GM18508 (cell line): Measurements from ENCODE around the gene PTPRN2.
"Not testable (repeated sequence)": the region's sequence is repeated elsewhere in the genome, so short reads cannot be mapped to it uniquely, and the experiment has no call there.

ENCODE experiments used
- ATAC-seq: cut with Tn5 transposase; IDR thresholded peaks from one replicate; pipeline ENCODE4 v1.9.1; 2021; ENCODE audit warnings: moderate number of reproducible peaks; ENCODE audit not compliant: insufficient read depth, unreplicated experiment

Gene PTPRN2

DNA sequence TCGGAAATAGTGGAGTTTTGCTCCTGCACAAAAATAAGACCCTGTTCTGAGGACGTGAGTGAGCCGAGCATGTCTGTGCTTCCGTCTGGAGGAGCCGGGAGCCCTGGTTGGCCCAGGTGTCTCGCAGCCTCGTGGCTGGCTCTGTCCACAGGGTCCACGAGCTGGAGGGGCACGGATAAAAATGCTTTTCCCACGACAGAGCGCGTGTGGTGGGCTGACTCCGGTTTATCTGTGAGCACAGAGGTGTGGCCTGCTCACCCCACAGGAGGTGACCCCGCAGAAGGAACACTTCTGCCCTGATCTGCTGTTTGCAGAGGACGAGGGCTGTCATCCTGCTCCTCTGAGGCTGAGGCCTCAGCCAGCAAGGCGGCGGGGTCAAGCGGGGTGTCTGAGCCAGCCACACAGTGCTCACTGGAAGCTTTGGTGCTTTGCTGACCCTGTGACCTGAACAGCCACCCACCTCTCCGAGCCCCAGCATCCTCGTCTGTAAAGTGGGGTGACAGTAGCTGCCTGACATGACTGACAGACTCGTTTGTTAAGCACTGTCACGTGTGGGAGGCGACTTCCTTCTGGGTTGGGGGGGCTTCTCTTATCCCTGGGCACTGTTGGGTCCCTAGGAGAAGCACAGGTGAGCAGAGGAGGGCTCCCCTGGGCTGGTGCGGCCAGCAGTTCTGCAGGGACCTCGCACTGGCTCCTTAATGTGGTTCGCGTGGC is 1088.3 kb downstream of the PTPRN2 start:
- no peak for ATAC-seq

DNA sequence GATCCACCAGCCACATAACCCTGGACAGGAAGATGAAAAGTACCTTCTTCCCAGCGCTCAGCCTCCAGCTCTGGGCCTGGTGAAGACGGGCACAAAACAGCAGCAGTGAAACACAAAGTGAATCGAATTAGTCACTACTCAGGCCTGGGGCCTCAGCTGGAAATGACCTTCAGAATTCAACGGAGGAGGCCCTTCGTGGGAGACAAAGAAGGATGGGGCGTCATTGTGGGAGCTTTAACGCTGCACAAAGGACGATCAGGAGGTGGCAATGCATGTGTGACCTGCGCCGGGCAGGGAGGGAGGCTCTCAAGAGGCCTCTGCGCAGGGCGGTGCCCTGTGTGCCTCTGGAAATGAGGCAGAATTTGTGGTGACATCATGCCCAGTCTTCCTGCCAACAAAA is 1089.0 kb downstream of the PTPRN2 start:
- no peak for ATAC-seq

DNA sequence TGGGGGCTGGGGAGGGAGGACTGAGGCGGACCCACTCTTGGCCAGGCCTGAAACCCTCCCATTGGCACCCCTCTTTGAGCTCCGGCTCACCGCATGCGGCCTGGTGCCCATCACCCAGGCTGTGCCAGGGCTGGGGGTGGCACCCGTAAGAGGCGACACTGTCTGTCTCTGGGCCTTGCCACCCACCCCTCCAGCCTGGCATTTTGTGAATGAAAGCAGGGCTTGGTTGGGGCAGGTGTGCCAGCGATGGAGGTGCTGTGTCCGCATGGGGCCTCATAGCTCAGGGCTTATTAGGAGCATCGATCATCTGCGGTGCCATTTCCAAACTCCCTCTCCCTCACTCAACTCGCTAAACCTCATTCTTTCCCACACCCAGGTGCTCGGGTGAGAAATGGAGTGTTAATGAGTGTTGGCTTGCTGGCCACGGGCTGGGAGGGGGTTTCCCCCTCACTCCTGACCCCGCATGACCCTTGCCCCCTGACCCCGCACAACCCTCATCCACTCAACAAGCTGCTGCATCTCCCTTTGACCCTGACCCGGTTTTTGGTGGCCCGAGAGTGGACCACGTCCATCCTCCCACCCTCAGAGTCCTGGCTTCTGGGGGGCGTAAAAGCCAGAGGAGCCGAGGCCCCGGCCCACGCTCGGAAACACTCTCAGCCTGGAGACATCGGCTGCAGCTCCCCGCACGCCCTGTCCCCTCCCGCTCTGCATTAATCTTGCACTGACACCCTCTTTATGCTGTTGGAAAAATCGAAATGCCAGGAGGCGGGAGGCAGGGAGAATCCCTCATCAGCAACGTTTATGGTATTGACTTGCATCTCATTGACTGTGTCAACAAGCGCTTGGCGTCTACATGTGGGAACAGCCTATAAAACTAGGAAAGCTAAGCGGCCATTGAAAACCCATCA is 1089.6 kb downstream of the PTPRN2 start:
- ATAC-seq, result no peak

DNA sequence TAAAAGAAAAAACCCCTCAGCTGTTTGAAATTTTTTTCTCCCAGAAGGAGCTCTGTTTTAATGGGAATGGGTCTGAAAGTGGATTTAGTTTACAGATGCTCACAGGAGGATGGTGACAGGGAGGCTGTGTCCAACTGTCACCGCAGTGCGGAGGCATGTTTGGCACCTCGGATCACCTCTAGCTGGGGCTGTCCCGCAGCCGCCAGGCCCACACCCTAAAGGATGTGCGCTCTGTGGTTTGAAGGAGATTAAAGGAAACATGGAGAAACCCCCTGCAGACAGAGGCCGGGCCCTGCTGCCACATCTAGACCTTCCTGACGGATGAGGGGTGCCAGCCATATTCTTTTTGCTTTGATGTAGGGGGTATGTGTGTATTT is 1090.3 kb downstream of the PTPRN2 start:
- ATAC-seq, result no peak

DNA sequence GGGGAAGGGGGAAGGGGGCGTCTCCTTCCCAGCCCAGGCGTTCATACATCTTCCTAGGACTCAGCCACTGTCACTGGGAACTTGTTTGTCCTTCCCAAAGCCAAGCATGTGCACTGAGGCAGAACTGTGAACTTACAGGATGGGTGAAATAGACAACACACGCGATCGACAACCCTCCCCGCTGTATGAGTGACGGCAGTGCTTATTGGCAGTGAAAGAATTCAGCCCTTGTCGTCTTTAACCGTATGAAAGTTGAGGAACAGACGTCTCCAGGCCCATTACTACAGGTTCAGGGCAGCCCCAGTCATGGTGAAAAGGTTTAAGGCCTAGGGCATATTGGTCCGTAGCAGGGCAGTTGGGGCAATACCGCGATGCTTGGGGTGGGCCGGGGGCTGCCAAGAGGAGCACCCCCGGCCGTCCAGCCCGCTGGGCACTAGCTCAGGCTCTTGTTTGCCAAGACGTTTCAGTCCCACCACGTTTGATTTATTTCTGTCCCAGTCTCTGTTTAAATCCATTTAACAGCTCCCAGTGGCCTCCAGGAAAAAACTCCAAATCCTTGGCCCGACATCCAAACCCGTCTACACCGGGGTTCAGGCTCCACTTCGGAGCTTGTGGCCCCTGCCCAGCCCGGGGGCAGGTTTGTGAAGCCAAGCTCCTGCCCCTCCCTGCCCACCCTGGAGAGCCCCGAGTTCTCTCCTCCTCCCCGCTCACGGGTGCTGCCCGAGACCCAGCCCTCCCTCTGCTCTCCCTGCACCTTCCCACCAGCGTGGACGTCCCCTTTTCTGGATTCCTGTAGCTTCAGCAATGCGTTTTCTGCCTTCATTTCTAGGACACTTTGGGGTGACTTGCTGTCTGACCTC is 1091.0 kb downstream of the PTPRN2 start:
- ATAC-seq, result no peak

DNA sequence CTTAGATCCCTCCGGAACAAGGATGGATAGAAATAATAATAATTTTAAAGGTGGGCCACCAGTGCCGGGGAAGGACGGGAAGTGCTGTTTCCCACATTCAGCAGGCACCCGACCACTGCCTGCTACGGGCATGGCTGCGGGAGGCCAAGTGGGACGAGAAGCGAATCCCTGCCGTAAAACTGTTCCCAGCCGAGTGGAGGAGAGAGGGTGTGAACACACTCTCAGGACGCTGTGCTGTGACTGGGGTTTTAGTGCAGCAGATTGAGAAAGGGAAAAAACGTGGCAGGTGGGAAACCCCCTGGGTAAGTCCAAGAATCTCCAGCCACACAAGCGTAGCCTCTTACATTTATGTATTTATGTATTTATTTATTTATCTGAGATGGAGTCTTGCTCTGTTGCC is 1092.0 kb downstream of the PTPRN2 start:
- ATAC-seq, result peak; percentile 82

DNA sequence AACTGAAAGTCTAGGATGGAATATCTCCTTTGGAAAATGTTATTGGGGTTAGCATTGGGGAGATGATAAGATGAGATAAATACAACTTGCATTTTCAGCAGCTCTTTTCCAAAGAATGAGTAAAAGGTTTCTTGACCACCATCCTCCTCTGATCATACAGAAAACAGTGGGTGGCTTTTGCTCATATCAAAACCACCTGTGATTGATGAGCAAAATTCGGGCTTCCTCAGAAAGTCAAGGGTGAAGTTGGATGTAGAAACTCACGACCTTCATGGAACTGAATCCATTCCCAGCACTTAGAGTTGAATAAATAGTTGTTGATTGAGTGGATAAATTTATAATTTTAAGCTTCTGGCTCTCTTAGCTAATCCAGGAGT is 1092.5 kb downstream of the PTPRN2 start:
- no peak for ATAC-seq

DNA sequence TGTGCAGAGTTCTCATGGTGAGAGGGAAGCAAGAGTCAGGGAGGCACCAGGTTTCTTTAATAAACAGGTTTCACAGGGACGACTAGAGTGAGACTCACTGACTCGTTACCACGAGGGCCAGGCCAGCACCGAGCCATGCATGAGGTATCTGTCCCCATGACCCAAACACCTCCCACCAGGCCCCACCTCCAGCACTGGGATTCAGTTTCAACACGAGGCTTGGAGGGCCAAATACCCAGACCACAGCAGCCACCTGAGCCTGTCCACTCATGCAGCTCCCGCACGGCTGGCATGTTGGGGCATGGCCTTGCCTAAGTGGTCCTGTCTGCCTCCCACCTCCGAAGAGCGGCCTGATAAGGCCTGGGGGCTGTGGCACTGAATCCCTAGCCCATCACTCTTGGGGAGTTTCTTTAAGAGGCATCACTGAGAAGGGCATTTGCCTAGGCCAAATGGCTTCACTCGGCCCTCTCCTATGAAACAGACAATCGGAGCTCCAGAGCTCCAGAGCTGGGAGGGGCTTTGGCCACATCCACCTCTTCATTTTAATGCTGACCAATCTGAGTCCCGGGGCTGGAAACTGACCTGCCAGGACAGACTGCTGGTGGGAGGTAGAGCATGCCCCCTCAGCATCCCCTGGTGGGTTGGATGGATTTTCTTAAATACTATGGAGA is 1093.0 kb downstream of the PTPRN2 start:
- ATAC-seq, result no peak

DNA sequence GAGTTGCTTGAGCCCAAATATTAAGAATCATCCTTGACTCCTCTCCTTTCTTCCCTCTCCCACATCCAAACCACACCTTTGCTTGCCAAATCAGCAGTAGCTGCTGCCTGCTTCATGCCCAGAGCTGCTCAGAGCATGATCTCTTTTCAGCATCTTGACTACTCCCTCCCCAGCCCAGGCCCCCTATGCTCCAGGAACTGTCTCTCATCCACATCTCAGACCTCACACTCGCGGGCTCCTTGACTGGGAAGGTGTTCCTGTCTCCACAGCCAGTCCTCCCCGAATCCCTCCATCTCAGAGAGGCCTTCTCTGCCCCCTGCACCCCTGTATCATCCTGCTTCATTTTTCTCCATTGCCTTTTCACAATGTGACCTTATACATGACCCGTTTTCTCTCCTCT is 1093.8 kb downstream of the PTPRN2 start:
- ATAC-seq, result no peak

DNA sequence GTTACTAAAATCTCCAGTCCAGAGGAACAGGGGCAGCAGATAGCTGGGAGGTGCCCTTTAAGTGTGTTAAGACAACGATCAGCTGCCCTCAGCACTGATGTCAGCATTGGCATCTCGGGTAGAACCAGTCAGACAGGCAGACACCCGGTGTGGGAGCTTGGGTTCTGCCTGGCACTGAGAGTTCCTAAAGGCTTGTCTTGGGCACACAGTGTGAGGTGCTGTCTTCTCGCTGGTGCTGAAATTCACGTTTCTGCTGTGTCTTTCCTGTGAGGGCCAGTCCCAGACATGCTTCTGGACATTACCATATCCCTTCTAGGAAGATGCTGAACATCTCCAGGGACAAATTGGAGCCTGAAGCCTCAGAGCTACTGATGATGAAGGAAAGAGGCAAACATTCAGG is 1094.6 kb downstream of the PTPRN2 start:
- ATAC-seq, result no peak

DNA sequence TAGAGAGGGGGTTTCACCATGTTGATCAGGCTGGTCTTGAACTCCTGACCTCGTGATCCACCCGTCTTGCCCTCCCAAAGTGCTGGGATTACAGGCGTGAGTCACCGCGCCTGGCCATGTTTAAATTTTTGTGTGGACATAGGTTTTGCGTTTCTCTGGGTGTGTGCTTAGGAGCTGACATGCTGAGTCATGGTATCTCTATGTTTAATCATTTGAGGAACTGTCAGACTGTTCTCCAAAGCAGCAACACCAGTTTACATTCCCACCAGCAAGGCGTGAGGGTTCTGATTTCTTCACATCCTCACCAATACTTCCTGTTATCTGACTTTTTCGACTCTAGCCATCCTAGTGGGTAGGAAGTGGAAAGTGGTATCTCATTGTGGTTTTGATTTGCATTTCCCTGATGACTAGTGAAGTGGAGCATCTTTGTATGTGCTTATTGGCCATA is 1097.1 kb downstream of the PTPRN2 start:
- peak; percentile 47 for ATAC-seq

DNA sequence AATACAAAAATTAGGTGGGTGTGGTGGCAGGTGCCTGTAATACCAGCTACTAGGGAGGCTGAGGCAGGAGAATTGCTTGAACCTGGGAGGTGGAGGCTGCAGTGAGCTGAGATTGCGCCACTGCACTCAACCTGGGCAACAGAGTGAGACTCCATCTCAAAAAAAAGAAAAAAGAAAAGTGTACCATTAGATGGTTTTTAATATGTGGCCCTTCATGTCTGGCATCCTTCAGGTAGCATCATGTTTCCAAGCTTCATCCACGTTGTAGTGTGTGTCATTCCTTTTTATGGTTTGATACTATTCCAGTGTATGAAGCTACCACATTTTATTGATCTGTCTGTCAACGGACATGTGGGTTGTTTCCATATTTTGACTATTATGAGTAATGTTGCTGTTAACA is 1097.8 kb downstream of the PTPRN2 start:
- ATAC-seq, result not testable (repeated sequence)
